KG1 (cell line): ENCODE data around the gene PRKAA1.

Source experiments
- DNase-seq: peaks from one replicate; lab custom pipeline; 2025; lab: John Stamatoyannopoulos, UW

Gene PRKAA1

DNA sequence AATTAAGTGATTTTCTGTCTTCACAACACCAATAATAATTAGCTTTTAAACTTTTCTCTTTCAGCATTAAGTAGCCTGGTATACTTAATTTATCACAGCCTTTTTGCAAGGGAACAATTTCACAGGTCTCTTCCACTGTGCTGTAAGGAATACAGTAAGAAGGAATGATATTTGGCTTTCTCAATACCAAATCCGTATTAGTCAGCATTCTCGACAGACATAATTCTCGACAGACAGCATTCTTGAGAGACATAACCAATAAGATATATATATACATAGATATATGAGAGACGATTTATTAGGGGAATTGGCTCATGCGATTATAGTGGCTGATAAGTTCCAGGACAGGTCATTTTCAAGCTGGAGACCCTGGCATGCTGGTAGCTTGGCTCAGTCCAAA, 18.0 kb downstream of the PRKAA1 start:
- DNase-seq: no peak

DNA sequence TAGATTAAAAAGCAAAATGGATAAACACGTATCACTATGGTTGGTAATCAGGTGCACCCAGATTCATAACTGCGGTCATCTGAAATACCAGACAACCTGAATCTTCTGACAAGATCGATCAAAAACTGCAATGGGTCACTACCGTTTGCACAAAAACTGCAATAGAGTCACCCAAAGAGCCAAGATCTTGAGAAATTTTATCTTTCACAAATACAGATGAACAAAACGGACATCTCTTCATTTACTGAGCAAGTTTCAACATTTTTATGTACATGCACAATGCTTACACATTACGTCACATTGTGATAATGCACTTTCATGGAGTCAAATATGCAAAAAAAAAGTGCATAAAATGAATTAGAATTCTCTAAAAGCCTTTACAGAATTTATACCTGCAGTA, 18.6 kb downstream of the PRKAA1 start:
- DNase-seq: no peak

GRCh38 chr5:40778133-40778532, 20.0 kb downstream of the PRKAA1 start:
- no peak for DNase-seq

DNA sequence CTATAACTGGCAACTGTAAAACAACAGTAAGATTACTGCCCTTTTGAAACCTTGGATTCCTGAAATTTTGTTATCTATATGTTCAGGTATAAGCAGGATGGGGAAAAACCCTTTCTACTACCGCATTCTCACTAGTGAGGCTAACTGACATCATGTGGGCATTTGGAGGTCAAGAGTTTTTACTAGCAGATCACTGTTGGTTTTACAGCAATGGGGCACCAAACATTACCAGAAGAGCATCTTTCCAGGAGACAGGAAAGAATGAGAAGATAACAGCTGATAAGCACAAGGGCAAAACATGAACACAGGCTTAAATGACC, 21.6 kb downstream of the PRKAA1 start:
- no peak for DNase-seq

DNA sequence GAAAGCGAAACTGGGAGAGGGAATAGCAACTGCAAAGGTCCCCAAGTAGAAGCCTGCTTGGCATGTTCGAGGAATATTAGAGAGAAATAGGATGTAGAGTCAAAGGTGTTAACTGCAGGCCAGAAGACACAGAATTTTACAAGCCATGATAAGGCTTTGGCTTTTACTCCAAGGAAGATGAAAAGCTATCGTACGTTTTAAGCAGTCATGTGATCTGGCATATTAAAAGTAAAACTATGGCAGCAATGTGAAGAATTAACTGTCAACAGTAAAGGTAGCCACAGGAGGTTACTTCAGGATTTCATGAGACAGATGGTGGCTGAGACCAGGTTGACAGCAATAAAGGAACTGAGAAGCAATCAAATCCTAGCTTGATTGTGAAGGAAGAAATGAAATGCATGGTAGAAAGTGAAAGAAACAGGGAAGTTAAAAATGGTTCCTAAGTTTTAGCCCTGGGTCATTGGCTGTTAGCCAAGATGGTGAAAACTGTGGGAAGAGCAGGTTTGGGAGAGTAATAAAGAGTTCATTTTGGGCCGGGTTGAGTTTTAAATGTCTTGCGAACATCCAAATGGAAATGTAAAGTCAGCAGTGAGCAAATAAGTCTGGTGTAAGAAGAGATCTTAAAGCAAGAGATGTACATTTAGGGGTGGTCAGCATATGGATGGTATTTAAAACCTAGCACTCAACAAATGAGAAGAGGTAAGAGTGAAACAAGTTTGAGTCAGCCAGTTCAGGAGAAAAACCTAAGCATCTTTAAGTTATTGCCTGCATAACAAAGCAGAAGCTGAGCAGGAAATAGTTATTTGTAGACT, 22.1 kb downstream of the PRKAA1 start:
- DNase-seq: no peak

GRCh38 chr5:40775085-40775845, 22.9 kb downstream of the PRKAA1 start:
- DNase-seq: no peak

DNA sequence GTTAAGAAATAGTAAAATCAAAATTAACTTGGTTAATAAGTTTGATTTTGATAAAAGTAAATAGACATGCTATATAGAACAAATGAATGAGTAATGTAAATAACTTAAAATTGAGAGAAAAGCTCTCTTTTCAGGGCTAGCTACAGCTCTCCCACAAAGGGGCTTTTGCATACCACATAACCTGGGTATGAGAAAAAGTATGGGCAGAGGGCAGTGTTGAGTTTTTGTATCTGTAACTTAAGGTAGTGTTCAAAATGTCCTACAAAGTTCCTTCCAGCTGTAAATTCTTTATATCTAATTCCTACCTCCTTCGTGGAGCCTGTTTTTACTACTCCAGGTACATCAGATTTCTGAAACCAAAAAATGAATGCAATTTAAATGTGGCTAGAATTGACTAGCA, 23.6 kb downstream of the PRKAA1 start:
- no peak for DNase-seq

- DNase-seq: no peak
These were observed 27.4 kb downstream of the PRKAA1 start for GRCh38 chr5:40770764-40771163.

DNA sequence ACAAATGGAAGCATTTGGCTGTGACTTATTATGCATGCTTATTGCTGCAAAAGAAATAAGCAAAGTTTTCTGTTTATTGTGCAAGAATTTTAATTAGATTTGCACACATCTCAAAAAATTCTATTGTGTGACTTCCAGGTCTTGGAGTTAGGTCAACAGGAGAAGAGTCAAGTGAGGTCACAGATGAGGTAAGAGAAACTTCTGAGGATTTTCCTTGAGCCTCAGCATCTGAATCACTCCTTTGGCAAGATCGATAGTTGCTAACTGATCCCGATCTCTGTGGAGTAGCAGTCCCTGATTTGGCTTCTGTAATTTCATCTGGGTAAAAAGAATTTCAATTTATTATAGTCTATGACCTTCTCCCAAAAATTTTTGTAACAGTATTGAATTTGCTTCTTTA, 35.5 kb downstream of the PRKAA1 start:
- no peak for DNase-seq

DNA sequence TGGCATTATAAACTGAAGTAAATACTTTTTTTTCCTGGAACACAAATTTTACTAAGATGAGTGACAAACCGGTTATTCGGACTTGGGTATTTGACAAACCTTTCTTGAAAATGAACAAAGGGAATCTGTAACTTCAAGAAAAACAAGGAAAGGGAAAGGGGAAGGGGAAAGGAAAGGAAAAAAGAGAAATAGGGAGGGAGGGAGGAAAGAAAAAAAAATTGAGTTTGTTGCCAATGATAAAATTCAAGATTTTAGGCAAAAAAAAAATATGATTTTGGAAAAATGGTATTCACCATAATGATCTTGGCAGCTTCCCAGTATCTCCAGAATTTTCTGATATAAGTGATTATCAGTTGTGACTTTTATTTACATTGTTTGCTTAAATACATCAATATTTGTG, 40.8 kb downstream of the PRKAA1 start:
- DNase-seq: no peak

GRCh38 chr5:40755407-40756365, 42.5 kb downstream of the PRKAA1 start, which contains the start of gene TTC33:
Gene TTC33, minus strand, starts transcription at chr5:40755961. Its CDS starts 8,943 bp downstream, at chr5:40747018.
- peak; percentile 66 for DNase-seq

- peak; percentile 57 for DNase-seq
These were observed 43.1 kb downstream of the PRKAA1 start for GRCh38 chr5:40755093-40755406.

- DNase-seq: peak; percentile 57
These were observed 43.6 kb downstream of the PRKAA1 start for GRCh38 chr5:40754381-40755092.

GRCh38 chr5:40746703-40747102, 51.5 kb downstream of the PRKAA1 start:
- no peak for DNase-seq

DNA sequence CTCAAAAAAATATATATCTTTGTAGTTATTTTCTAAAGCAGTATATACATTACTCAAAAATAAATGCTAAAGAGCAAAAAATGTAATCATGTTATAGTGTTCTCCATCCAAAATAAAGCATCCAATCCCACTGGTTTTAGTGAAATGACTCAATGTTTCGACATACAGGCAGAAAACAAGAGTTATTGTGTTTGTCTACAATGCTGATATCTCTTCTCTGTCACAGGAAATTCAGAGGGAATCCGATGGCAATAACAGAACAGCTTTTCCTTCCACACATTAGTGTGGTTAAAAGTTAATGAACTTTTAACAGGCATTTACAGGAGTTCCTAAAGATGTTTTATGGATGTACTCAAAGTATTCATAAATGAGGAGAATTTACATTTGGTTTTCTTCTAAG, 54.4 kb downstream of the PRKAA1 start:
- no peak for DNase-seq

DNA sequence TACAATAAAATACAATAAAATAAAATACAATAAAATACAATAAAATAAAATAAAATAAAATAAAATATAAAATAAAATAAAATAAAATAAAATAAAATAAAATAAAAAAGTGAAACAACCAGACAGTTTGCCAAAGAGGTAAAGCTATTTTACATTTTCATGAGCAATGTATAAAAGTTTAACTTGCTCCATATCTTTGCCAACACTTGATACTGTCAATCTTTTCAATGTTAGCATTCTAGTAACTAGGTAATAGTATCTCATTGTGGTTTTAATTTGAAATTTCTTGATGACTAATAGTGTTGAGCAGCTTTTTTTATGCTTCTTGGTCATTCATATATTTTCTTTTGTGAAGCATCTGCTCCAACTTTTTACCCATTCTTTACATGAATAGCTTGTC, 59.7 kb downstream of the PRKAA1 start:
- no peak for DNase-seq

DNA sequence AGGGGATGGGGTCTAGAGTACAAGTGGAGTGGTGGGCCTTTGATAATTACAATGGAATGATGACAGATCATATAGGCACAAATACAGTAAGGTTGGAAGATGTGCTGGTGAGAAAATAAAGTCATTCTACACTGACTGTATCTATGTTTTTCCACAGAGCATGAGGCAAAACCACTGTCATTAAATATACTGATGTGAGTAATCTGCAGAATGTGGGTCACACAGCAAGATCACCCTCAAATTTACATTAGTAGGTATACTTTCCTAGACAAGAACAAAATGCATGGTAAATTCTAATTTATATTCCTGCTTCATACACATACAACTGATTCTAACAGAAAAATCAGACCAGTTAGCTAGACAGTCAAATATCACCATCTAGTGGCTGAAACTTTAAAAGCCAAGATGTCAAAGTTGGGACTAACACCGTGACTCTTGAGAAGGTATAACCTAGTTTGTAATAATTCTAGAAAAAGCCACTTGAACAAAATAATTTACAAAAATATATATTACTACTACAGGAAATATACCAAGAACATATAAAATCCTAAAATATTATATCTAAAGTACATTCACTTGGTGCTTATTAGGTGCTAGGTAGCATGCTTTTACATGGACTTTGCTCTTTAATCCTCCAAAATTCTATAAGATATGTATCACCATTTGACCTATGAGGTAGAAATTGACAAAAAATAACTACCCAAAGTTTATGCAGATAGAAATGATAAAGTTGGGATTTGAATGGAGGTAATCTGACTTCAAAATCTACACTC, 61.9 kb downstream of the PRKAA1 start:
- DNase-seq: peak; percentile 67

DNA sequence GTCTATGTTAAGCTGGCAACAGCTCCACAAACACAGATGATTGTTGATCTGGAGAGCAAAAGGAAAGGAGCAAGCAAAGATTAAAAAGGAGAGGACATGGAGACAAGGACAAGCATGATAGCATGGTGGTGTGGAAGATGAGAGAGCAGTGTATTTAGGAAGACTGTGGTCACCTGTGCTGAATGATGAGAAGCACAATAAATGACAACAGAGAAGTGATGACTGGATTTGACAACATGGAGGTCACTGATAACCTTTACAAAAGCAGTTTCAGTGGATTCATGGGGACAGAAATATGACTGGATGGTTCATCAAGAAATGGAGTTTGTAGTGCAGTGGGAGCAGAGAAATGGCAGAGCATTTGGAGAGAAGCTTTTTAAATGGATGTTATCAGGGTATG, 62.6 kb downstream of the PRKAA1 start:
- no peak for DNase-seq

GRCh38 chr5:40734986-40735385, 63.2 kb downstream of the PRKAA1 start:
- no peak for DNase-seq

- DNase-seq: no peak
These were observed 64.2 kb downstream of the PRKAA1 start for GRCh38 chr5:40733879-40734563.
